Fibroblast of lung (primary cell): ENCODE results near the gene ATXN7L3.

Experiments used
- EZH2 ChIP-seq: IDR thresholded peaks from 2 replicates; pipeline ENCODE4 v1.5.1; 2012; ENCODE audit warnings: low read length, control low read depth, mild to moderate bottlenecking; ENCODE audit errors: missing control alignments
- TF ChIP-seq, protein P1 (sequence below), 2 donors: IDR thresholded peaks in 1 of 2; conservative IDR thresholded peaks in 1 of 2; 1 replicate in 1 of 2; 2 replicates in 1 of 2; pipeline ENCODE4 v1.5.1; 2011 to 2012; ENCODE audit warnings: low read length in 2 of 2, control low read depth in 1 of 2, inconsistent platforms in 1 of 2, low read depth in 1 of 2, mild to moderate bottlenecking in 1 of 2

DNA sequence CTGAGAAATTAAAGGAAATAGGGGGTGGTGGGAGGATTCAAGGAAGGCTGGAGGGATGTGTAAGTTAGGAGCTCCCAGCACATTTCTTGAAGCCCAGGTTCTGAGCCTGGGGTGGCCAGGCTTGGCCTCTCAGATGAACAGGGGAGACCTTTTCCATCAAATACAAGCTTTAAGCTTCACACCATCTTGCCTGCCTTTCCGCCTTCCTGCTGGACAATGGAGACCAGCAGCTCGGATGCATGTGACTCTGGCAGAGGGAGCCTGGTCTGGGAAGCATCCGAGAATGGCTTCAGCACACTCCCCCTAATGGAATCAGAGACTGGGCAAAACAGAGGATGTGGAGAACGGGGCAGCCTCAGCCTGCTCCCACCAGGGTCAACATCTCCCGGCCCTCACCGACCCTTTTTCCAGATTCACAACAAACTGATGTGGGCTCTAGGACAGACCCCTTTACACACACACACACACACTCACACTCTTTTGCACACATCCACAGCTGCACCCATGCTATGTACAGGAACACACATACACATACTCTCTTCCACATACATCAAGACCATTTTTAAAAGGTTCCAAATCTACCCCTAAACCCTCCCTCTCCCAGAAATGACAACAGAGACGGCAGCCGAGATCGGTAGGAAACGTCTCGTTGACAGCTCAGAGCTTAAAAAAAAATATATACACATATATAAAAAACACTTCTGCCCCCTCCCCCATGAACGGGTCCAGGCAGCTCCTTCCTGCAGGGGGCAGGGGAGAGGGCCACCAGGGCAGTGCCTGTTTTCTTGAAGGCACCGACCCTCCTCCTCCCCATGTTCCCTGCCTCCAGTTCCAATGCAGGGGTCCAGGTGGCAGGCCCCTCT is 6.5 kb upstream of the ATXN7L3 start:
- TF ChIP-seq, protein P1, sequence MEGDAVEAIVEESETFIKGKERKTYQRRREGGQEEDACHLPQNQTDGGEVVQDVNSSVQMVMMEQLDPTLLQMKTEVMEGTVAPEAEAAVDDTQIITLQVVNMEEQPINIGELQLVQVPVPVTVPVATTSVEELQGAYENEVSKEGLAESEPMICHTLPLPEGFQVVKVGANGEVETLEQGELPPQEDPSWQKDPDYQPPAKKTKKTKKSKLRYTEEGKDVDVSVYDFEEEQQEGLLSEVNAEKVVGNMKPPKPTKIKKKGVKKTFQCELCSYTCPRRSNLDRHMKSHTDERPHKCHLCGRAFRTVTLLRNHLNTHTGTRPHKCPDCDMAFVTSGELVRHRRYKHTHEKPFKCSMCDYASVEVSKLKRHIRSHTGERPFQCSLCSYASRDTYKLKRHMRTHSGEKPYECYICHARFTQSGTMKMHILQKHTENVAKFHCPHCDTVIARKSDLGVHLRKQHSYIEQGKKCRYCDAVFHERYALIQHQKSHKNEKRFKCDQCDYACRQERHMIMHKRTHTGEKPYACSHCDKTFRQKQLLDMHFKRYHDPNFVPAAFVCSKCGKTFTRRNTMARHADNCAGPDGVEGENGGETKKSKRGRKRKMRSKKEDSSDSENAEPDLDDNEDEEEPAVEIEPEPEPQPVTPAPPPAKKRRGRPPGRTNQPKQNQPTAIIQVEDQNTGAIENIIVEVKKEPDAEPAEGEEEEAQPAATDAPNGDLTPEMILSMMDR (conservative IDR thresholded peaks at IDR 0.05 in 1 of 2, IDR thresholded peaks at IDR 0.05 in 1 of 2; ENCODE audit: low read depth in 1 of 2, low read length in 2 of 2) = peak; percentile 8 to 22
- no peak for TF ChIP-seq EZH2
